Measurements from ENCODE around the gene CD99. TPM values are rescaled to one million over a fixed set of nuclear protein-coding genes. Genes with fewer than 3 reads are reported as not detected.

CD99 gene
- total RNA-seq, 4 donors from 2014 or later = 134 to 178 (median 143) TPM

- Histone ChIP-seq H3K27ac (peak overlapping the region; percentile 93 to 95 (median 94)), H3K9me3 (no peaks in the 10 kb centered on the region), H3K4me3 (peak overlapping the region in 2 of 4 donors; percentile 90 to 93), H3K4me1 (peaks cover 7 to 72% (median 54%) of the 10 kb centered on the region in 4 donors), H3K36me3 (no peaks in the 10 kb centered on the region), H3K27me3 (no peaks in the 10 kb centered on the region)
- DNase-seq = no peak
- intact Hi-C loops (cut with DNase I; ENCODE audit: low total_unique reads) (no loop called here), in situ Hi-C loops (cut with MboI; ENCODE audit: low pct_ligation_motif_present in 1 of 4, low pct_unique_long_range_greater_than_20kb in 1 of 4, low sequenced_read_pairs in 3 of 4) (no loop called here)
- 36 to 78% methylated on average over 3 to 15 of the region's 15 CpGs for WGBS, 2 donors (ENCODE audit: low coverage in 1 of 2)
- no peak for TF ChIP-seq POLR2AphosphoS5 (IDR thresholded peaks at IDR 0.05)
- TF ChIP-seq EP300 (IDR thresholded peaks at IDR 0.05; ENCODE audit: low read depth) = no peak
- TF ChIP-seq CTCF (IDR thresholded peaks at IDR 0.05) = no peak
- TF ChIP-seq POLR2A (IDR thresholded peaks at IDR 0.05) = no peak
Measured at GRCh38 chrX:2693113-2694002, 2.3 kb downstream of the CD99 start.

GRCh38 chrX:2694914-2695267 lies 3.8 kb downstream of the CD99 start:
- no peak for TF ChIP-seq CTCF (IDR thresholded peaks at IDR 0.05)
- no peak for TF ChIP-seq POLR2A (IDR thresholded peaks at IDR 0.05)
- peak in 1 of 3 donors; percentile 16 for TF ChIP-seq POLR2AphosphoS5 (IDR thresholded peaks at IDR 0.05)
- no peak for TF ChIP-seq EP300 (IDR thresholded peaks at IDR 0.05; ENCODE audit: low read depth)
- 62 to 81% methylated on average over 6 to 7 of the region's 7 CpGs for WGBS, 2 donors (ENCODE audit: low coverage in 1 of 2)
- H3K27ac ChIP-seq = peak overlapping the region; percentile 93 to 95 (median 94)
- peaks cover 13 to 81% (median 56%) of the 10 kb centered on the region in 4 donors for H3K4me1 ChIP-seq
- H3K4me3 ChIP-seq = peak overlapping the region in 1 of 4 donors; percentile 9
- intact Hi-C loops (cut with DNase I; ENCODE audit: low total_unique reads) (no loop called here), in situ Hi-C loops (cut with MboI; ENCODE audit: low pct_ligation_motif_present in 1 of 4, low pct_unique_long_range_greater_than_20kb in 1 of 4, low sequenced_read_pairs in 3 of 4) (no loop called here)
- H3K27me3 ChIP-seq = no peaks in the 10 kb centered on the region
- H3K9me3 ChIP-seq = no peaks in the 10 kb centered on the region
- DNase-seq = no peak
- H3K36me3 ChIP-seq = no peaks in the 10 kb centered on the region

- TF ChIP-seq POLR2A (IDR thresholded peaks at IDR 0.05) (no peak), POLR2AphosphoS5 (IDR thresholded peaks at IDR 0.05) (no peak), EP300 (IDR thresholded peaks at IDR 0.05; ENCODE audit: low read depth) (no peak), CTCF (IDR thresholded peaks at IDR 0.05) (no peak)
- Histone ChIP-seq H3K9me3 (no peaks in the 10 kb centered on the region), H3K4me1 (peaks cover 13 to 86% (median 56%) of the 10 kb centered on the region in 4 donors), H3K27me3 (no peaks in the 10 kb centered on the region), H3K36me3 (no peaks in the 10 kb centered on the region), H3K4me3 (peak overlapping the region in 1 of 4 donors; percentile 24), H3K27ac (peak overlapping the region; percentile 56 to 95 (median 78))
- DNase-seq = no peak
- 54 to 56% methylated on average over 8 of the region's 8 CpGs for WGBS, 2 donors (ENCODE audit: low coverage in 1 of 2)
- intact Hi-C loops (cut with DNase I; ENCODE audit: low total_unique reads) = no loop called here
- in situ Hi-C loops (cut with MboI; ENCODE audit: low pct_ligation_motif_present in 1 of 4, low pct_unique_long_range_greater_than_20kb in 1 of 4, low sequenced_read_pairs in 3 of 4) = no loop called here
Measured at GRCh38 chrX:2696698-2697215, 5.7 kb downstream of the CD99 start.

GRCh38 chrX:2697306-2697705 lies 6.2 kb downstream of the CD99 start:
- intact Hi-C loops (cut with DNase I; ENCODE audit: low total_unique reads) = no loop called here
- TF ChIP-seq EP300 (IDR thresholded peaks at IDR 0.05; ENCODE audit: low read depth) (no peak), CTCF (IDR thresholded peaks at IDR 0.05) (no peak), POLR2A (IDR thresholded peaks at IDR 0.05) (no peak), POLR2AphosphoS5 (IDR thresholded peaks at IDR 0.05) (no peak)
- Histone ChIP-seq H3K9me3 (no peaks in the 10 kb centered on the region), H3K36me3 (no peaks in the 10 kb centered on the region), H3K27me3 (no peaks in the 10 kb centered on the region), H3K4me1 (peaks cover 13 to 87% (median 58%) of the 10 kb centered on the region in 4 donors), H3K27ac (peak overlapping the region; percentile 56 to 95 (median 78)), H3K4me3 (peak overlapping the region in 1 of 4 donors; percentile 24)
- no peak for DNase-seq
- in situ Hi-C loops (cut with MboI; ENCODE audit: low pct_ligation_motif_present in 1 of 4, low pct_unique_long_range_greater_than_20kb in 1 of 4, low sequenced_read_pairs in 3 of 4) = no loop called here
- WGBS, 2 donors (ENCODE audit: low coverage in 1 of 2) = 62 to 63% methylated on average over 2 to 7 of the region's 7 CpGs
